SK-N-SH (cell line): ENCODE measurements around the gene ARHGAP26. TPM values are rescaled to one million over a fixed set of nuclear protein-coding genes. Genes with fewer than 3 reads are reported as not detected.

Experiments
- CTCF ChIA-PET: fragments of 300-600, 350-600 bp; formaldehyde crosslinking; extraction: SDS; loops from one replicate; lab custom pipeline; 2021; lab: Yijun Ruan, JAX
- POLR2A ChIA-PET: fragments of 350-600 bp; sonication (Branson Sonifier 250); formaldehyde crosslinking; extraction: SDS; loops from one replicate; lab custom pipeline; 2020; ENCODE audit warnings: antibody characterized with exemption, inconsistent platforms; lab: Yijun Ruan, JAX
- DNase-seq: peaks from one replicate; pipeline ENCODE4 v3.0.0; 2012
- H2AFZ ChIP-seq: fragments of 200-600 bp; sonication (generic); 2 replicates; pipeline ENCODE4 v1.8.1; 2016; ENCODE audit warnings: antibody characterized with exemption, mild to moderate bottlenecking, low read depth
- H3F3A ChIP-seq: fragments of 200-600 bp; sonication (generic); replicated peaks from 2 replicates; pipeline ENCODE3; 2016; ENCODE audit warnings: antibody characterized with exemption, mild to moderate bottlenecking; ENCODE audit not compliant: insufficient read depth
- H3K27ac ChIP-seq, 2 experiments: fragments of 200-500 bp in 1 of 2; fragments of 200-600 bp in 1 of 2; sonication (Bioruptor generic) in 1 of 2; sonication (generic), shearing (Covaris generic) in 1 of 2; 2 replicates each; pipeline versions ENCODE4 v1.5.1 to v1.6.1; 2014 to 2016; ENCODE audit warnings: low read depth in 2 of 2, inconsistent platforms in 1 of 2, low read length in 1 of 2, mild to moderate bottlenecking in 1 of 2, mixed read lengths in 1 of 2
- H3K27me3 ChIP-seq: fragments of 200-600 bp; sonication (generic), shearing (Covaris generic); 2 replicates; pipeline ENCODE4 v1.6.1; 2016; ENCODE audit warnings: mixed run types; ENCODE audit not compliant: insufficient read depth
- H3K36me3 ChIP-seq, 2 experiments: fragments of 200-500 bp in 1 of 2; fragments of 200-600 bp in 1 of 2; sonication (Bioruptor generic) in 1 of 2; sonication (generic) in 1 of 2; replicated peaks in 1 of 2; 2 replicates each; pipeline versions ENCODE3 to v1.5.1; 2014 to 2016; ENCODE audit warnings: low read length in 1 of 2, mild to moderate bottlenecking in 1 of 2; ENCODE audit not compliant: insufficient read depth in 2 of 2, control insufficient read depth in 1 of 2
- H3K4me1 ChIP-seq, 2 experiments: fragments of 200-500 bp in 1 of 2; fragments of 200-600 bp in 1 of 2; sonication (Bioruptor generic) in 1 of 2; sonication (generic), shearing (Covaris generic) in 1 of 2; 2 replicates each; pipeline versions ENCODE4 v1.5.1 to v1.6.1; 2014 to 2016; ENCODE audit warnings: low read depth in 1 of 2, low read length in 1 of 2, mixed run types in 1 of 2; ENCODE audit not compliant: insufficient read depth in 2 of 2, control insufficient read depth in 1 of 2
- H3K4me2 ChIP-seq: fragments of 200-600 bp; sonication (generic), shearing (Covaris generic); 2 replicates; pipeline ENCODE4 v1.6.1; 2017; ENCODE audit warnings: mixed run types
- H3K4me3 ChIP-seq, 2 experiments: fragments of 200-500 bp in 1 of 2; fragments of 200-600 bp in 1 of 2; sonication (Bioruptor generic) in 1 of 2; sonication (generic), shearing (Covaris generic) in 1 of 2; 2 replicates each; pipeline versions ENCODE4 v1.5.1 to v1.8.1; 2014 to 2016; ENCODE audit warnings: low read depth in 2 of 2, inconsistent platforms in 1 of 2, low read length in 1 of 2, mild to moderate bottlenecking in 1 of 2, mixed read lengths in 1 of 2, moderate library complexity in 1 of 2
- H3K79me2 ChIP-seq: fragments of 200-600 bp; sonication (generic); 2 replicates; pipeline ENCODE4 v1.8.1; 2017; ENCODE audit warnings: mild to moderate bottlenecking; ENCODE audit not compliant: insufficient read depth
- H3K9ac ChIP-seq: fragments of 200-600 bp; sonication (generic); 2 replicates; pipeline ENCODE4 v1.6.1; 2017; ENCODE audit warnings: mixed run types
- H3K9me2 ChIP-seq: fragments of 200-600 bp; sonication (generic); 2 replicates; pipeline ENCODE4 v1.6.1; 2017; ENCODE audit warnings: mixed run types
- H3K9me3 ChIP-seq: fragments of 200-600 bp; sonication (generic); 2 replicates; pipeline ENCODE4 v1.6.1; 2017; ENCODE audit warnings: mixed run types, mild to moderate bottlenecking, moderate library complexity
- H4K20me1 ChIP-seq: fragments of 200-600 bp; sonication (generic); 2 replicates; pipeline ENCODE4 v1.6.1; 2017; ENCODE audit warnings: mild to moderate bottlenecking, mixed run types; ENCODE audit not compliant: insufficient read depth
- CHD2 ChIP-seq: fragments of 150-350 bp; IDR thresholded peaks from 2 replicates; pipeline ENCODE4 v1.6.1; 2018; ENCODE audit warnings: low read length; ENCODE audit not compliant: partially characterized antibody
- ELF1 ChIP-seq: IDR thresholded peaks from 2 replicates; pipeline ENCODE4 v1.4.0; 2012
- EP300 ChIP-seq, 2 experiments: IDR thresholded peaks; 2 replicates each; pipeline versions ENCODE4 v1.4.0 to v1.6.1; 2012; ENCODE audit warnings: borderline replicate concordance in 1 of 2, low read depth in 1 of 2, low read length in 1 of 2
- FOXJ3 ChIP-seq: sonication (generic); formaldehyde crosslinking; IDR thresholded peaks from 2 replicates; pipeline ENCODE4 v1.5.1; 2020; ENCODE audit warnings: mild to moderate bottlenecking, missing genetic modification reagents
- FOXM1 ChIP-seq: IDR thresholded peaks from 2 replicates; pipeline ENCODE4 v1.4.0; 2012; ENCODE audit warnings: low read depth, mild to moderate bottlenecking
- JUND ChIP-seq: IDR thresholded peaks from 2 replicates; pipeline ENCODE4 v1.4.0; 2012
- MEF2A ChIP-seq: IDR thresholded peaks from 2 replicates; pipeline ENCODE4 v1.4.0; 2012; ENCODE audit warnings: low read depth, borderline replicate concordance
- MXI1 ChIP-seq: IDR thresholded peaks from 2 replicates; pipeline ENCODE4 v1.6.1; 2012; ENCODE audit warnings: mild to moderate bottlenecking, low read depth, low read length, improper control_type of control experiment
- NFIC ChIP-seq: IDR thresholded peaks from 2 replicates; pipeline ENCODE4 v1.4.0; 2012; ENCODE audit warnings: borderline replicate concordance
- POLR2AphosphoS5 ChIP-seq: IDR thresholded peaks from 2 replicates; pipeline ENCODE4 v1.6.1; 2012; ENCODE audit warnings: low read depth, low read length
- RCOR1 ChIP-seq: fragments of 150-350 bp; IDR thresholded peaks from 2 replicates; pipeline ENCODE4 v1.6.1; 2017; ENCODE audit warnings: antibody characterized with exemption, low read length
- RFX5 ChIP-seq: IDR thresholded peaks from 2 replicates; pipeline ENCODE4 v1.6.1; 2012; ENCODE audit warnings: mild to moderate bottlenecking, improper control_type of control experiment, low read length
- RXRA ChIP-seq: IDR thresholded peaks from 2 replicates; pipeline ENCODE4 v1.4.0; 2012; ENCODE audit warnings: low read depth, mild to moderate bottlenecking, borderline replicate concordance
- SMC3 ChIP-seq: IDR thresholded peaks from 2 replicates; pipeline ENCODE4 v1.6.1; 2012; ENCODE audit warnings: low read depth, low read length, improper control_type of control experiment
- TAF1 ChIP-seq: IDR thresholded peaks from 2 replicates; pipeline ENCODE4 v1.6.1; 2012; ENCODE audit warnings: low read depth, mild to moderate bottlenecking, low read length, moderate library complexity, borderline replicate concordance
- TCF12 ChIP-seq: IDR thresholded peaks from 2 replicates; pipeline ENCODE4 v1.4.0; 2012
- TEAD4 ChIP-seq: IDR thresholded peaks from 2 replicates; pipeline ENCODE4 v1.4.0; 2012; ENCODE audit warnings: mild to moderate bottlenecking, borderline replicate concordance; ENCODE audit not compliant: insufficient read depth
- whole genome bisulfite sequencing: methylation state at CpG from one replicate; pipeline ENCODE4 v1.1.6; 2017; ENCODE audit warnings: low lambda C conversion rate; 5-methylcytosine and 5-hydroxymethylcytosine counted together
- polyA plus RNA-seq, 3 experiments: library from polyadenylated mRNA; depleted of rRNA; stranded (reverse); fragments of >200 nt; gene quantifications; 2 replicates each; pipeline ENCODE4 v1.2.3, GENCODE V29; 2012
- TF ChIP-seq, protein P1 (sequence below): IDR thresholded peaks from 2 replicates; pipeline ENCODE4 v1.4.0; 2012; ENCODE audit warnings: low read depth, borderline replicate concordance
- TF ChIP-seq, protein P2 (sequence below): fragments of 150-350 bp; IDR thresholded peaks from 2 replicates; pipeline ENCODE4 v1.6.1; 2016; ENCODE audit warnings: mild to moderate bottlenecking, low read depth, low read length
- TF ChIP-seq, protein P3 (sequence below): IDR thresholded peaks from 2 replicates; pipeline ENCODE4; 2012
- TF ChIP-seq, protein P4 (sequence below): fragments of 150-350 bp; IDR thresholded peaks from 2 replicates; pipeline ENCODE4 v1.6.1; 2017; ENCODE audit warnings: antibody characterized with exemption, low read length, low read depth, borderline replicate concordance

ARHGAP26 gene
- polyA plus RNA-seq, 1 of the 3 experiments (the other 2 are of a cell fraction), result 6.1 TPM

DNA sequence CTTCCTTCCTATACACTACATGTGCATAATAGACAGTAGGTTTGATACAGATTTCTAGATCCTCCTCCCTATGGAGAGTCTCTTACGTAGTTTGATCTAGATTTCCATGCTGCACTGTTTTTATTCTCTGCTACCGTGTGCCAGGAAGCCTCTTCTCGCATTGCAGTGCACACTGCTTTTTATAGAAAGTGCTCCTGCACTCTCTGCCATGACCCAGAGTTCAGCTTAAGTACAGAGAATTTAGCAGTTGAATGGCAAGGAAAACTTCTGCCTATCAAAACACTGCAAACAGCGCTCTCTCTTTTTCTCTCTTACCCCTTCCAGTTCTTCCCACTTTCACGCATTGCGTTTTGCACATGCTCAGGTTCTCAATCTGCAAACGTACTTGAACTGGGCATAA is 187.4 kb downstream of the ARHGAP26 start:
- H3K4me1 ChIP-seq, result peaks cover 4 to 20% of the 10 kb centered on the region in 2 experiments; a peak in 3 of 4 replicates
- H3K27ac ChIP-seq, result no peak overlapping the region
- ChIA-PET CTCF (interaction anchor here (0.7 to 2.6 kb wide), 6 partner anchors 8 to 493 kb away, joined by 3 to 14 read pairs (median 3); no protein-coding TSS in a partner anchor), POLR2A (no interaction called here)
- no peaks in the 10 kb centered on the region for H3K9me2 ChIP-seq
- H2AFZ ChIP-seq, result no peak overlapping the region
- no peaks in the 10 kb centered on the region for H4K20me1 ChIP-seq
- 90% methylated on average over 7 of the region's 7 CpGs for WGBS
- H3K79me2 ChIP-seq, result no peaks in the 10 kb centered on the region
- H3F3A ChIP-seq, result peaks cover 24% of the 10 kb centered on the region
- peaks cover 3 to 7% of the 10 kb centered on the region in 2 experiments for H3K36me3 ChIP-seq
- no peak for TF ChIP-seq FOXJ3 (CRISPR knock-in tag)
- no peak for TF ChIP-seq RCOR1
- no peak for TF ChIP-seq TAF1
- no peak for TF ChIP-seq RXRA
- no peak for TF ChIP-seq POLR2AphosphoS5
- TF ChIP-seq MEF2A, result no peak
- TF ChIP-seq RFX5, result no peak
- no peak for TF ChIP-seq MXI1
- TF ChIP-seq TCF12, result no peak
- no peak for TF ChIP-seq NFIC
- no peak for TF ChIP-seq JUND
- TF ChIP-seq FOXM1, result no peak
- TF ChIP-seq, protein P1, sequence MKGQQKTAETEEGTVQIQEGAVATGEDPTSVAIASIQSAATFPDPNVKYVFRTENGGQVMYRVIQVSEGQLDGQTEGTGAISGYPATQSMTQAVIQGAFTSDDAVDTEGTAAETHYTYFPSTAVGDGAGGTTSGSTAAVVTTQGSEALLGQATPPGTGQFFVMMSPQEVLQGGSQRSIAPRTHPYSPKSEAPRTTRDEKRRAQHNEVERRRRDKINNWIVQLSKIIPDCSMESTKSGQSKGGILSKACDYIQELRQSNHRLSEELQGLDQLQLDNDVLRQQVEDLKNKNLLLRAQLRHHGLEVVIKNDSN, result no peak
- DNase-seq, result no peak
- H3K4me2 ChIP-seq, result no peak overlapping the region; the same call in 1 of the 2 replicates
- no peaks in the 10 kb centered on the region for H3K27me3 ChIP-seq
- H3K9ac ChIP-seq, result no peak overlapping the region
- H3K4me3 ChIP-seq, result no peak overlapping the region
- no peaks in the 10 kb centered on the region for H3K9me3 ChIP-seq

DNA sequence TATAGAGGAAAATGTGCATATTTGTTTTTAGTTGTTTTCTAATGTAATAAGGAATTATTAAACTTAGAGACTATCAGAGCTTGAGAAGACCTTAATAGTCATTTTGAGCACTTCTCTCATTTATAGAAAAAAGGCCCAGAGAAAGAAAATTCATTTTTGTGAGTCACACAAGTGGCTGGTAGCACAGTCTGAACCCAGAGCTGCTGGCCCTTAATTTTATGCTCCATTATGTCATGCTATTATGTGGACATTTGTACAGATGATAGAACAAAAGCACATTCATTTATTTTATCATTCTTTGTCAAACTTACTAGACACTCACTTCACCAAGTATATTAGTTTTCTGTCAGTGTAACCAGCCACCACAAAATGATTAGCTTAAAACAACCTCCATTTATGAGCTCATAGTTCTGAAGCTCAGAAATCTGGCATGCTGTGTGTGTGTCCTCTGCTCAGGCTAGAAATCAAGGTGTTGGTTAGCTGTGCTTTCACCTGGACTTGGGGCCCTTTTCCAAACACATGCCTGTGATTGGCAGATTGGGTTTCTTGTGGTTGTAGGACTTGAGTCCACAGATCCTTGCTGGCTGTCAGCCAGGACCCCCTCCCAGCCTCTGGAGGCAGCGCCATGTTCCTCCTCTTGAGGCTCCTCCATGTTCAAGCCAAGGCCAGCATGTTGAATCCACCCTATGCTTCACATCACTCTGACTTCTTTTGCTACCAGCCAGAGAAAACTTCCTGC is 188.9 kb downstream of the ARHGAP26 start:
- Histone ChIP-seq H3K27me3 (no peaks in the 10 kb centered on the region), H3K4me2 (peak overlapping the region; percentile 54), H3K79me2 (no peaks in the 10 kb centered on the region), H3K4me3 (no peak overlapping the region), H4K20me1 (no peaks in the 10 kb centered on the region), H3K4me1 (peaks cover 4 to 20% of the 10 kb centered on the region in 2 experiments; a peak in 3 of 4 replicates), H2AFZ (no peak overlapping the region), H3K27ac (peak overlapping the region; percentile 18 to 91; a peak in 3 of 4 replicates), H3K9ac (peak overlapping the region; percentile 57; the same call in 1 of the 2 replicates), H3F3A (peaks cover 24% of the 10 kb centered on the region), H3K9me3 (no peaks in the 10 kb centered on the region), H3K9me2 (no peaks in the 10 kb centered on the region), H3K36me3 (peaks cover 3 to 7% of the 10 kb centered on the region in 2 experiments)
- WGBS, result 100% methylated on average over 1 of the region's 1 CpG
- TF ChIP-seq NFIC (no peak), TEAD4 (no peak), TAF1 (no peak), RCOR1 (no peak), ELF1 (no peak), MXI1 (no peak), RFX5 (no peak), SMC3 (no peak), EP300 (IDR thresholded peaks at IDR 0.05; ENCODE audit: borderline replicate concordance in 1 of 2, low read depth in 1 of 2, low read length in 1 of 2) (no peak), TCF12 (no peak), FOXJ3 (CRISPR knock-in tag) (no peak), FOXM1 (no peak), CHD2 (no peak)
- TF ChIP-seq, protein P2, sequence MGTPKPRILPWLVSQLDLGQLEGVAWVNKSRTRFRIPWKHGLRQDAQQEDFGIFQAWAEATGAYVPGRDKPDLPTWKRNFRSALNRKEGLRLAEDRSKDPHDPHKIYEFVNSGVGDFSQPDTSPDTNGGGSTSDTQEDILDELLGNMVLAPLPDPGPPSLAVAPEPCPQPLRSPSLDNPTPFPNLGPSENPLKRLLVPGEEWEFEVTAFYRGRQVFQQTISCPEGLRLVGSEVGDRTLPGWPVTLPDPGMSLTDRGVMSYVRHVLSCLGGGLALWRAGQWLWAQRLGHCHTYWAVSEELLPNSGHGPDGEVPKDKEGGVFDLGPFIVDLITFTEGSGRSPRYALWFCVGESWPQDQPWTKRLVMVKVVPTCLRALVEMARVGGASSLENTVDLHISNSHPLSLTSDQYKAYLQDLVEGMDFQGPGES, result no peak
- TF ChIP-seq, protein P3, sequence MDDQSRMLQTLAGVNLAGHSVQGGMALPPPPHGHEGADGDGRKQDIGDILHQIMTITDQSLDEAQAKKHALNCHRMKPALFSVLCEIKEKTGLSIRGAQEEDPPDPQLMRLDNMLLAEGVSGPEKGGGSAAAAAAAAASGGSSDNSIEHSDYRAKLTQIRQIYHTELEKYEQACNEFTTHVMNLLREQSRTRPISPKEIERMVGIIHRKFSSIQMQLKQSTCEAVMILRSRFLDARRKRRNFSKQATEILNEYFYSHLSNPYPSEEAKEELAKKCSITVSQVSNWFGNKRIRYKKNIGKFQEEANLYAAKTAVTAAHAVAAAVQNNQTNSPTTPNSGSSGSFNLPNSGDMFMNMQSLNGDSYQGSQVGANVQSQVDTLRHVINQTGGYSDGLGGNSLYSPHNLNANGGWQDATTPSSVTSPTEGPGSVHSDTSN, result no peak
- TF ChIP-seq, protein P4, sequence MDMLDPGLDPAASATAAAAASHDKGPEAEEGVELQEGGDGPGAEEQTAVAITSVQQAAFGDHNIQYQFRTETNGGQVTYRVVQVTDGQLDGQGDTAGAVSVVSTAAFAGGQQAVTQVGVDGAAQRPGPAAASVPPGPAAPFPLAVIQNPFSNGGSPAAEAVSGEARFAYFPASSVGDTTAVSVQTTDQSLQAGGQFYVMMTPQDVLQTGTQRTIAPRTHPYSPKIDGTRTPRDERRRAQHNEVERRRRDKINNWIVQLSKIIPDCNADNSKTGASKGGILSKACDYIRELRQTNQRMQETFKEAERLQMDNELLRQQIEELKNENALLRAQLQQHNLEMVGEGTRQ, result no peak
- TF ChIP-seq, protein P1, result no peak
- ChIA-PET CTCF (interaction anchor here (0.8 to 2.6 kb wide), 5 partner anchors 36 to 1183 kb away, joined by 3 to 14 read pairs (median 4); no protein-coding TSS in a partner anchor), POLR2A (no interaction called here)
- no peak for DNase-seq
